Vagina (tissue), 2 donors: Measurements from ENCODE around the gene ESCO1.

ENCODE experiments used
- POLR2A ChIP-seq, 2 donors: fragments of 450-650 bp; IDR thresholded peaks; one replicate each; pipeline ENCODE4 v1.6.1; 2017; ENCODE audit warnings: antibody characterized with exemption in 2 of 2, mild to moderate bottlenecking in 2 of 2, moderate library complexity in 2 of 2
- TF ChIP-seq, protein P1 (sequence below), 3 experiments: fragments of 450-650 bp in 2 of 3; fragments of 200-600 bp in 1 of 3; sonication (generic) in 1 of 3; IDR thresholded peaks; one replicate each; pipeline ENCODE4 v1.5.1; 2017 to 2019; ENCODE audit warnings: antibody characterized with exemption in 3 of 3, mild to moderate bottlenecking in 2 of 3, moderate library complexity in 2 of 3

DNA sequence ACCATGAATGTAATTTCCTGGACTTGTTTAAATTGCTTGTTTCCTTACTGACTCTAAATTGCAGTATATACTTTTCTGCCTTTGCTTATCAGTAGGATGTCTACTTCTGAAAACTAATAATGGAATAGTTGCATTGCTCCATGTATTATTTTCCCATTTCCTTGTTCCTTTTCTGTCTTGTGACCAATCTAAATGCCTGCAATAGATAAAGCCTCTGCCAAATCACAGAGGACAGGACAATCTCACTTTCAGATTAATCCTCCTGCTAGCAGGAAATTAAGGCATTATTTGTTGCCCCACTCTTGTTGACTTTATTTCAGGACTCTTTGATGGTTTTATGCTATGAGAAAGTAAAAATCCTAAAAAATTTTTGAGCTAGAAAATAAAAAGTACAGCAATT, 4.7 kb upstream of the ESCO1 start:
- TF ChIP-seq POLR2A (IDR thresholded peaks at IDR 0.05): no peak
- TF ChIP-seq, protein P1, sequence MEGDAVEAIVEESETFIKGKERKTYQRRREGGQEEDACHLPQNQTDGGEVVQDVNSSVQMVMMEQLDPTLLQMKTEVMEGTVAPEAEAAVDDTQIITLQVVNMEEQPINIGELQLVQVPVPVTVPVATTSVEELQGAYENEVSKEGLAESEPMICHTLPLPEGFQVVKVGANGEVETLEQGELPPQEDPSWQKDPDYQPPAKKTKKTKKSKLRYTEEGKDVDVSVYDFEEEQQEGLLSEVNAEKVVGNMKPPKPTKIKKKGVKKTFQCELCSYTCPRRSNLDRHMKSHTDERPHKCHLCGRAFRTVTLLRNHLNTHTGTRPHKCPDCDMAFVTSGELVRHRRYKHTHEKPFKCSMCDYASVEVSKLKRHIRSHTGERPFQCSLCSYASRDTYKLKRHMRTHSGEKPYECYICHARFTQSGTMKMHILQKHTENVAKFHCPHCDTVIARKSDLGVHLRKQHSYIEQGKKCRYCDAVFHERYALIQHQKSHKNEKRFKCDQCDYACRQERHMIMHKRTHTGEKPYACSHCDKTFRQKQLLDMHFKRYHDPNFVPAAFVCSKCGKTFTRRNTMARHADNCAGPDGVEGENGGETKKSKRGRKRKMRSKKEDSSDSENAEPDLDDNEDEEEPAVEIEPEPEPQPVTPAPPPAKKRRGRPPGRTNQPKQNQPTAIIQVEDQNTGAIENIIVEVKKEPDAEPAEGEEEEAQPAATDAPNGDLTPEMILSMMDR (IDR thresholded peaks at IDR 0.05): no peak
